ENCODE results near the gene PSD2. TPM values are rescaled to one million over a fixed set of nuclear protein-coding genes. Genes with fewer than 3 reads are reported as not detected.

PSD2 gene
- total RNA-seq, 1 donor from 2014 or later = not detected

DNA sequence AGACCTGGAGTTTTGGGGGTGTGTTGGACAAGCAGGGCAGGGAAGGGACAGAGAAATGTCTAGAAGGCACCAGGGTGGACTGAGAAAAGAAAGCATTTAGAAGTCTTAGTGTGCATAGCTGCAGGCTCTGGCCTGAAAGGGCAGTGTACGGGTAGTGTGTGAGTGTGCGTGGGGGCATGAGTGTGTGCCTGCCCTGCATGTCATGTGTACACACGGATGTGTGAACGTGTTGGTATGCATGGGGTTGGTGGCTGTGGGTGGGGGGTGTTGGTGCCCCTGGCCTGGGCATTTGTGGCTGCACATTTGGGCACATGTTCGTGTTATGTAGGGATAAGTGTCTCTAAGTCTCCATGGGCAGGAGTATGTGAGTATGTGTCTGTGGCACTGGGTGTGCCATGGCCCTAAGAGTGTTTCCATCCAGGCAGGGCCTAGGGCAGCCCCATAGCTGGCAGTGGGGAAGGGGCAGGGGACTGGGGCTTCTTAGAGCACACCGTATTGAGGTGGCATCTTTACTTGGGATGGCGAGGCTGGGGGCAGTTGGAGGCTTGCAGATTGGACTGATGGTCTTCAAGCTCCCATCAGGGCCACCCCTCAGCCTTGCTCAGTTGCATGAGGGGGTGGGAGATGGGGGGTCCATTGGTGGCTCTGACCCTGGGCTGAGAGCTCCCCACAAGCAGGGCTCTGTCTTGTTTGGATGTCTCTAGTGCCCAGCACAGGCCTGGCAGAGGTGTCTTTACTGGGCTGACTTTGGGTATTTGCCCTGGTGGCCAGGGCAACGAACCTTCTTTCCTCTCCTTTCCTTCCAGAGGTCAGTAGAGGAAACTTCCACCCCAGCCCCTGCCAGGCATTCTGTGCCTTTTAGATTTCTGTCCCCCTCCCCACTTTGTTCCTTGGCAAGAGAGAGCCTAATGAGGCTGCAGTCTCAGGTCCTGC, 15.0 kb downstream of the PSD2 start:
- no peak for DNase-seq (ENCODE audit: extremely low read depth, low read depth, low spot score)

DNA sequence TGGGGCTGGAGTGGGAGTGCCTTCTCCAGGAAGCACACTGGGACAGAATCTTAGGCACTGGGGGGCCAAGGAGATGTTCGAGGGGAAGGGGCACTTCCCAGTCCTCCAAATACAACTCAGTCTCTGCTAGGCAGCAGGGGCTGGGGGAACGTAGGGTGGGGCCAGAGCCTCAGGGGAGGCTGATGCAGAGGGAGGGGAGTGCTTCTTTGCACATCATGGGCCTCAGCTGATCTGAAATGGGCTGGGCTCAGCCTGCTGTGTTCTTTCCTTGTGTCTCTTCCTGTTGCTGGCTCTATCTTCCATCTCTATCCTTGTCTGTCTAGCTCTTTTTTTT, 15.6 kb downstream of the PSD2 start:
- DNase-seq (ENCODE audit: extremely low read depth, low read depth, low spot score) = no peak

- no peak for DNase-seq (ENCODE audit: extremely low read depth, low read depth, low spot score)
Measured at GRCh38 chr5:139812323-139812722, 16.7 kb downstream of the PSD2 start.

DNA sequence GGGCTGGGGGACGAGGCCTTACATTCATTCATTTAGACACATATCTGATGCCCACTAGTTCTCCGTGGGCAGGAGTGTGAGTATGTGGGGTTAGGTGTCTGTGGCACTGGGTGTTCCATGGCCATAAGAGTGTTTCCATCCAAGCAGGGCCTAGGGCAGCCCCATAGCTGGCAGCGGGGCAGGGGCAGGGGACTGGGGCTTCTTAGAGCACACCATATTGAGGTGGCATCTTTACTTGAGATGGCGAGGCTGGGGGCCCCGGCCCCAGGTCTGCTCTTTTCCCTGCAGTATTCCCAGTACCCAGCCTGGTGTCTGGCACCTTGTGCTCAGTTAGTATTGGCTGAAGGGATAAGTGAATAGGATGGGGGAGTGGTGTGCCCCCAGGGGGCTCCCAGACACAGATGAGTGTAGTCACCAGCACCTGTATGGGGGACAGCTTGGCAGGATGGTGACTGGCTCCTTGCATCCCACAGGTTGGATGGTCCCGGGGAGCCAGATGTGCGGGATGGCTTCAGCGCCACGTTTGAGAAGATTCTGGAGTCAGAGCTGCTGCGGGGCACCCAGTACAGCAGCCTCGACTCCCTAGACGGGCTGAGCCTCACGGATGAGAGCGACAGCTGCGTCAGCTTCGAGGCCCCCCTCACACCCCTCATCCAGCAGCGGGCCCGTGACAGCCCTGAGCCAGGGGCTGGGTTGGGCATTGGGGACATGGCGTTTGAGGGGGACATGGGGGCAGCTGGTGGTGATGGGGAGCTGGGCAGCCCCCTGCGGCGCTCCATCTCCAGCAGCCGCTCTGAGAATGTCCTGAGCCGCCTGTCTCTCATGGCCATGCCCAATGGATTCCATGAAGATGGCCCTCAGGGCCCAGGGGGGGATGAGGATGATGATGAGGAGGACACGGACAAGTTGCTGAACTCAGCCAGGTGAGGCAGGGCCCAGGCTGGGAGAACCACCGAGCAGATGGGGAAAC, 17.5 kb downstream of the PSD2 start:
- DNase-seq (ENCODE audit: extremely low read depth, low read depth, low spot score) = no peak

GRCh38 chr5:139814191-139814601, 18.6 kb downstream of the PSD2 start:
- no peak for DNase-seq (ENCODE audit: extremely low read depth, low read depth, low spot score)

GRCh38 chr5:139814704-139815280, 19.2 kb downstream of the PSD2 start:
- DNase-seq (ENCODE audit: extremely low read depth, low read depth, low spot score) = no peak

- DNase-seq (ENCODE audit: extremely low read depth, low read depth, low spot score) = no peak
Measured at GRCh38 chr5:139816566-139816965, 21.0 kb downstream of the PSD2 start.

GRCh38 chr5:139817362-139817761, 21.8 kb downstream of the PSD2 start:
- DNase-seq (ENCODE audit: extremely low read depth, low read depth, low spot score) = no peak

- no peak for DNase-seq (ENCODE audit: extremely low read depth, low read depth, low spot score)
Measured at GRCh38 chr5:139817970-139818369, 22.4 kb downstream of the PSD2 start.

DNA sequence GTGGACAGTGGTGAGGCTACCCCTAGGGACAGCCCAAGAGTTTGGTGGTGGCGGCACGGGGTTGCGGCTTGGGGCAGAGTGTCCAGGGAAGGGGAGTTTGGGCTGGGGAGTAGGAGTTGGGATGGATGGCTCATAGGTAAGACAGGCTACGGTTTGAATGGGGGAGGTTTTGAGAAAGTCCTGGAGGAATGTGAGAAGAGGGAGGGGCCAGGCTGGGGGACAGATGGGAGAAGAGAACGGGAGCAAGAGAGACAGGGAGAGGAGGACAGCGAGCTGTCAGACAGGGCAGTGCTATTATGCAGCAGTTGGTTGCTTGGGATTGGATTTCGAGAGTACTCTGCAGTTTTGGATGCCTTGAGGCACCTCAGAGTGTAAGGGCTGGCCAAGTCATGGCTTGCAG, 24.5 kb downstream of the PSD2 start:
- no peak for DNase-seq (ENCODE audit: extremely low read depth, low read depth, low spot score)

DNA sequence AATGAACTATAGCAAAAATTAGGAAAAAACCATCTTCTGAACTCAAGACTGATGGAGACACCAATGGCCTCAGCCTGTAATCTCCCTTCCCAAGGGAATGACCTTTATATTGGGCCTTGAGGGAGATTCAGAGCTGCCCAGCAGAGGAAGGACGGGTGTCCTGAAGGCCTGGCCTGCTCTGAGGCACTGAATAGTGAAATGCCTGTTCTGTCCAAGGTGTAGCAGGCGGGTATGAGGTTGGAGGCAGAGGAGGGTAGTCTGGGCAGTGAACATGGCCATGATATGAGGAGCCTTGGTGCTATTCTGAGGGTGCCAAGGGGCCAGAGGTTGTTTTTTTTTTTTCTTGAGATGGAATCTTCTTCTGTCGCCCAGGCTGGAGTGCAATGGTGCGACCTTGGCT, 25.0 kb downstream of the PSD2 start:
- no peak for DNase-seq (ENCODE audit: extremely low read depth, low read depth, low spot score)

- DNase-seq (ENCODE audit: extremely low read depth, low read depth, low spot score) = no peak
Measured at GRCh38 chr5:139821806-139822552, 26.4 kb downstream of the PSD2 start.

- DNase-seq (ENCODE audit: extremely low read depth, low read depth, low spot score) = no peak
Measured at GRCh38 chr5:139822553-139823425, 27.2 kb downstream of the PSD2 start.

DNA sequence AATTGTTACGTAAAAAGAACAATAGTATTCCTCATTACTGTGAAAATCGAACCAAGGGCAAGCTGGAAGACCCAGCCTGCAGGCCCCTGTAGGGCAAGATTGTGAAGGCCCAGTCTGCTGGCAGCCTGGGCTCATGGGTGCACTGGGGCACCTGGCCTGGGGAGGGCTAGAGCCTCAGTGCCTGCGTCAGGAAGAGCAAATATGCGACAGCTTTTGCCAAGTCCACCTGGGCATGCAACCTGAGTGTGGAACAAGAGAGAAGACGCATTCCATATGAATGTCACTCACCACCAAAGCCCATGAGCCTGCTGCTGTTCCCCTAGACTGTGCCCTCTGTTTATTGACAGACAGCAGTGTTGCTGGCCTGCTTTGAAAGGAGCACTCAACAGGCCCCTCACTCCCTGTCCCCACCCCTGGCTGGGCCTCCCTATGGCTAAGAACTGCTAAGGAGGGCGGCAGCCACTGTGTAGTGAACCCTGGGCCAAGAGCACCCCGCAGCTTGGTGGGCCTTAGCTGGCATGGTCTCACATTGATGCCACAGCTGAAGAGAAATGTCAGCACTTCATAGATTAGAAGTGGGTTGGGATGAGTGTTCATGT, 28.2 kb downstream of the PSD2 start:
- DNase-seq (ENCODE audit: extremely low read depth, low read depth, low spot score) = no peak

- no peak for DNase-seq (ENCODE audit: extremely low read depth, low read depth, low spot score)
Measured at GRCh38 chr5:139825690-139826089, 30.1 kb downstream of the PSD2 start.

- no peak for DNase-seq (ENCODE audit: extremely low read depth, low read depth, low spot score)
Measured at GRCh38 chr5:139828207-139828895, 32.7 kb downstream of the PSD2 start.

- no peak for DNase-seq (ENCODE audit: extremely low read depth, low read depth, low spot score)
Measured at GRCh38 chr5:139829471-139829870, 33.9 kb downstream of the PSD2 start.

DNA sequence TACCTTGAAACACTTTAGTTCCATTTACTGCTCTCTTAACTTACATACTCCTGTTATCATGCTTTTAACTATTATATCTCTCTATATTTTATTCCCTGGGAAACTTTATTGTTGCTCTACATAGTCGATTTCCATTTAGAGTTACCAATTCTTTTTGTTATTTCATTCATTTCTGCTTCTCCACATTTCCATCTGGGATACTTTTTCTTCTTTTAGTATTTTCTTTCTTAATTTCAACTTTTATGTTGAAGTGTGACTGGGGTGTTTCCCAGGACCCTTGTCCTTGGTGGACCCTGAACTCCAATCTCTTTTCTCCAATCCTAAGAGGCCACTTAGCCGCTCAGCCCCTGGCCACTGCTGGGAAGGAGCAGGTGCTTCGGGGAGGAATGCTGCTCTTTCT, 36.0 kb downstream of the PSD2 start:
- DNase-seq (ENCODE audit: extremely low read depth, low read depth, low spot score) = no peak

DNA sequence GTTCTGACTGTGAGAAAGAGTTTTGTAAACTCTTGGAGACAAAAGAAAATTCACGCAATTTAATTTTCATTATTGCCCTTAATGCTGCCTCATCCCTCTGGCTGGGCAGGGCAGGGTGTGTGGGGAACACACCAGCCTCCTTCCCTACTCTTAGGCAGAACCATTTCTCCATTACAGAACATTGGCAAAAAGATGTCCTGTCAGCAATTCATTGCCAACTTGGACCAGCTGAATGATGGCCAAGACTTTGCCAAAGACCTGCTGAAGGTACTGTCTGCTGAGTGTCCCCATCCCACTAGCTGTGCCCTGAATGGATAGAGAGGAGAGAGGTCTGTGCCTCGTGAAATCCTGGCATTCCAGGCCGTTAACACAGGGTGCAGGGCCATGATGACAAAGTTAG, 37.9 kb downstream of the PSD2 start:
- DNase-seq (ENCODE audit: extremely low read depth, low read depth, low spot score) = no peak

Data from glomerular endothelial cell (primary cell).